Measurements from ENCODE around the gene CIAO2B.

GRCh38 chr16:66923866-66924265 is 10.3 kb downstream of the CIAO2B start:
- no peak for TF ChIP-seq GATA2 (IDR thresholded peaks at IDR 0.05; ENCODE audit: low read depth, low read length)
- TF ChIP-seq GATA3 (IDR thresholded peaks at IDR 0.05; ENCODE audit: low read depth, low read length): no peak
